Naive thymus-derived CD8-positive, alpha-beta T cell (primary cell): ENCODE results near the gene PROP1. TPM values are rescaled to one million over a fixed set of nuclear protein-coding genes. Genes with fewer than 3 reads are reported as not detected.
"Not testable (repeated sequence)": the region's sequence is repeated elsewhere in the genome, so short reads cannot be mapped to it uniquely, and the experiment has no call there.

ENCODE experiments used
- ATAC-seq, 2 donors: fragments of 150-1000 bp; cut with Tn5 transposase in 1 of 2; sonication (Bioruptor Pico), chemical (Tn5 transposase) in 1 of 2; 1 replicate in 1 of 2; 2 replicates in 1 of 2; pipeline ENCODE4 v1.10.0; 2021; ENCODE audit warnings: mild to moderate bottlenecking in 2 of 2, moderate library complexity in 2 of 2
- POLR2A ChIA-PET: fragments of 350-600 bp; sonication (Branson Sonifier 250); formaldehyde crosslinking; loops from one replicate; lab custom pipeline; 2021; ENCODE audit warnings: antibody characterized with exemption; lab: Charles Lee
- DNase-seq, 10 donors: peaks; one replicate each; pipeline versions ENCODE4 v3.0.0 to v3.0.0-alpha.2; 2020 to 2022
- H3K27ac Mint-ChIP-seq, 10 donors: one replicate each; pipeline ENCODE4 v1.8.0; 2020 to 2022; ENCODE audit warnings: mild to moderate bottlenecking in 10 of 10, mixed read lengths in 10 of 10, moderate library complexity in 4 of 10, inconsistent platforms in 1 of 10
- H3K27me3 Mint-ChIP-seq, 5 donors: one replicate each; pipeline ENCODE4 v1.8.0; 2021 to 2022; ENCODE audit warnings: mixed read lengths in 5 of 5
- H3K36me3 Mint-ChIP-seq, 3 donors: one replicate each; pipeline ENCODE4 v1.8.0; 2020 to 2022; ENCODE audit warnings: mixed read lengths in 3 of 3, mild to moderate bottlenecking in 2 of 3, inconsistent platforms in 1 of 3
- H3K4me1 Mint-ChIP-seq, 4 donors: one replicate each; pipeline ENCODE4 v1.8.0; 2021 to 2022; ENCODE audit warnings: mixed read lengths in 4 of 4
- H3K4me3 Mint-ChIP-seq, 10 donors: one replicate each; pipeline ENCODE4 v1.8.0; 2020 to 2022; ENCODE audit warnings: mild to moderate bottlenecking in 10 of 10, mixed read lengths in 10 of 10, moderate library complexity in 6 of 10, inconsistent platforms in 1 of 10
- H3K9me3 Mint-ChIP-seq, 9 donors: one replicate each; pipeline ENCODE4 v1.8.0; 2020 to 2022; ENCODE audit warnings: mixed read lengths in 9 of 9, mild to moderate bottlenecking in 3 of 9, inconsistent platforms in 1 of 9, moderate library complexity in 1 of 9
- polyA plus RNA-seq, 3 donors: library from polyadenylated mRNA; unstranded; fragments of 300-500 nt; fragmentation: Illumina TruSeq; gene quantifications; one replicate each; pipeline ENCODE4 v1.2.3, GENCODE V29; 2021
- total RNA-seq, 8 experiments: library from RNA in 2 of 8; stranded (reverse) in 2 of 8; gene quantifications; one replicate each; pipeline ENCODE4 v1.2.3 and lab custom pipeline; 2021 to 2026

Gene PROP1
- total and polyA plus RNA-seq, 5 experiments from 2014 or later = not detected

GRCh38 chr5:177977600-177977999, 18.4 kb downstream of the PROP1 start:
- Mint-ChIP-seq H3K36me3 (peaks cover 0 to 10% (median 3%) of the 10 kb centered on the region in 3 donors), H3K9me3 (peaks cover 0 to 14% (median 0%) of the 10 kb centered on the region in 9 donors), H3K4me1 (peaks cover 0 to 16% (median 7%) of the 10 kb centered on the region in 4 donors), H3K27me3 (peaks cover 6 to 24% (median 18%) of the 10 kb centered on the region in 5 donors)
- POLR2A ChIA-PET, H3K27ac Mint-ChIP-seq, ATAC-seq, DNase-seq, H3K4me3 Mint-ChIP-seq: not testable (repeated sequence)

GRCh38 chr5:177973066-177973635, 22.9 kb downstream of the PROP1 start:
- POLR2A ChIA-PET = interaction anchor here (0.5 kb wide), 1 partner anchor 160 kb away, joined by 4 read pairs; no protein-coding TSS in a partner anchor
- Mint-ChIP-seq H3K4me1 (peaks cover 0 to 3% (median 0%) of the 10 kb centered on the region in 4 donors), H3K27ac (no peak overlapping the region), H3K36me3 (peaks cover 0 to 10% (median 3%) of the 10 kb centered on the region in 3 donors), H3K4me3 (no peak overlapping the region), H3K9me3 (peaks cover 0 to 26% (median 3%) of the 10 kb centered on the region in 9 donors), H3K27me3 (peaks cover 0 to 13% (median 3%) of the 10 kb centered on the region in 5 donors)
- ATAC-seq = no peak
- no peak for DNase-seq

GRCh38 chr5:177972613-177973012, 23.4 kb downstream of the PROP1 start:
- no peak for ATAC-seq
- H3K27me3 Mint-ChIP-seq = peaks cover 0 to 13% (median 3%) of the 10 kb centered on the region in 5 donors
- DNase-seq = no peak
- H3K4me1 Mint-ChIP-seq = peaks cover 0 to 3% (median 0%) of the 10 kb centered on the region in 4 donors
- no peak overlapping the region for H3K27ac Mint-ChIP-seq
- peaks cover 0 to 26% (median 3%) of the 10 kb centered on the region in 9 donors for H3K9me3 Mint-ChIP-seq
- no peak overlapping the region for H3K4me3 Mint-ChIP-seq
- POLR2A ChIA-PET = no interaction called here
- H3K36me3 Mint-ChIP-seq = peaks cover 0 to 10% (median 3%) of the 10 kb centered on the region in 3 donors

GRCh38 chr5:177972014-177972413, 24.0 kb downstream of the PROP1 start:
- H3K4me3 Mint-ChIP-seq, DNase-seq, ATAC-seq, H3K27ac Mint-ChIP-seq, H3K4me1 Mint-ChIP-seq, POLR2A ChIA-PET: not testable (repeated sequence)
- Mint-ChIP-seq H3K36me3 (peaks cover 0 to 10% (median 3%) of the 10 kb centered on the region in 3 donors), H3K27me3 (peaks cover 0 to 13% (median 3%) of the 10 kb centered on the region in 5 donors), H3K9me3 (peaks cover 0 to 26% (median 3%) of the 10 kb centered on the region in 9 donors)

DNA sequence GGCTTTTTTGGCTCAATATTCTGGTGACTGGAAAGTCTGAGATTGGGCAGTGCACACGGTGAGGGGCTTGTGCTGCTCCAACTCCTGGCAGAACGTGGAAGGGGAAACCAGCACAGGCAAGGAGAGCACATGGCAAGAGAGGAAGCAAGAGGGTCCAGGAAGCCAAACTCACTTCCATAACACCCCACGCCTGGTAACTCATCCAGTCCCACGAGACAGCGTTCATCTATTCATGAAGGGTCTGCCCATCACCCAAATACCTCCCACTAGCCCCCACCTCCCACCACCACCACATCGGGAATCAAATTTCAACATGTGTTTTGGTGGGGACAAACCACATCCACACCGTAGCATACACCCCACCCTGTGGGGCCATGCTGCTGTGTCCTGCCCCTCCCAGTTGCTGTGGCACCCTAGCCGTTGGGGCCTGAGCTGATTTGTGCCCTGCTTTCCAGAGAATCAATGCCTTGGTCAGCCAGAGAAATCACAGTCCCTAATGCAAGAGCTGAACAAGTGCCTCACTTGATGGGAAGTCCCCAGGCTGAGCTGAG, 27.3 kb downstream of the PROP1 start:
- Mint-ChIP-seq H3K27ac (peak overlapping the region in 1 of 10 donors; percentile 72), H3K27me3 (peaks cover 0 to 6% (median 3%) of the 10 kb centered on the region in 5 donors), H3K4me1 (peaks cover 0 to 3% (median 0%) of the 10 kb centered on the region in 4 donors), H3K36me3 (no peaks in the 10 kb centered on the region), H3K9me3 (peaks cover 0 to 14% (median 0%) of the 10 kb centered on the region in 9 donors), H3K4me3 (no peak overlapping the region)
- ATAC-seq (no peak), DNase-seq (no peak)
- POLR2A ChIA-PET = interaction anchor here (0.6 kb wide), 1 partner anchor 235 kb away, joined by 3 read pairs; no protein-coding TSS in a partner anchor

DNA sequence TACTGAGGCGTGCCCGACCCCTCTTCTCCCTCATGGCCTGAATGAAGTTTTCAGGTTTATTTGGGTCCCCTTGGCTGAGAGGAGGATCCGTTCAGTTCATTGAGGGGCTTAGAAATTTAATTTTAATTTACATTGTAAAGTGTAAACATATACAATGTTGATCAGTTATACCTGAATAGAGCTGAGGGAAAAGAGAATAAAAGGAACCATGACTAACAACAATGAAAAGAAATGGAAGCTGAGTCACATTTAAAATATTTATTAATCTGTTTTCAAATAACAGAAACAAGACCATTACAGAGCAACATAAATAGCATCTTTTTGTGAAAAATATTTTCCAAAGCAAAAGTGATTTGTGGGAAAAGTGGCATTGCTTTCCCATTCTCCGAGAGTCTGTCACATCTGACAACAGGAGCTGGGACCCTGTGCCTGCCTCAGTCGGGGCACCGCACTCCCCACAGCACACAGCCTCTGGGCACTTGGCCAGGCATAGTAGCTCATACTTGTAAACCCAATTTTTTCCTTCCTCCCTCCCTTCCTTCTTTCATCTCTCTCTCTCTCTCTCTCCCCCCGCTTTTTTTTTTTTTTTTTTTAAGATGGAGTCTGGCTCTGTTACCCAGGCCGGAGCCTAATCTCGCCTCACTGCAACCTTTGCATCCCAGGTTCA, 28.7 kb downstream of the PROP1 start:
- POLR2A ChIA-PET = no interaction called here
- DNase-seq = no peak
- H3K36me3 Mint-ChIP-seq = peaks cover 0 to 8% (median 0%) of the 10 kb centered on the region in 3 donors
- H3K4me3 Mint-ChIP-seq = no peak overlapping the region
- H3K9me3 Mint-ChIP-seq = peaks cover 0 to 14% (median 0%) of the 10 kb centered on the region in 9 donors
- H3K27ac Mint-ChIP-seq = peak overlapping the region in 1 of 10 donors; percentile 40
- peaks cover 0 to 3% (median 0%) of the 10 kb centered on the region in 4 donors for H3K4me1 Mint-ChIP-seq
- no peak for ATAC-seq
- H3K27me3 Mint-ChIP-seq = peaks cover 0 to 4% (median 3%) of the 10 kb centered on the region in 5 donors

DNA sequence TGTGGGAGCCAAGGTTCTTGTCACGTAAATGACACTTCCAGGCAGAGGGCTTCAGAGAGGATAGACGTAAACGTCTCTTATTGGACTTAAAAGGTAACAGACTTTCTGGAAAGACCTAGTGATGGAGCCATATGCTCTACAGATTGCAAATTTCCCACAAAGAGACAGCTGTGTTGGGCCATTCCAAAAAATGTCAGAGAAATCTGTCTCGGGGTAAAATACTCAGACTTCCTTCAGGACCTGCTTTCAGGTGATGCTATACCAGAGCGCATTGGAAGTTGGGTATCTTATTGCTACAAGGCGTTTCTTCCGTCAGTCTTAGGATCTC, 29.2 kb downstream of the PROP1 start:
- Mint-ChIP-seq H3K4me1 (peaks cover 0 to 3% (median 0%) of the 10 kb centered on the region in 4 donors), H3K27me3 (peaks cover 0 to 4% (median 3%) of the 10 kb centered on the region in 5 donors), H3K36me3 (peaks cover 0 to 8% (median 0%) of the 10 kb centered on the region in 3 donors), H3K4me3 (no peak overlapping the region), H3K9me3 (peaks cover 0 to 14% (median 0%) of the 10 kb centered on the region in 9 donors), H3K27ac (no peak overlapping the region)
- DNase-seq (no peak), ATAC-seq (no peak)
- POLR2A ChIA-PET = no interaction called here

DNA sequence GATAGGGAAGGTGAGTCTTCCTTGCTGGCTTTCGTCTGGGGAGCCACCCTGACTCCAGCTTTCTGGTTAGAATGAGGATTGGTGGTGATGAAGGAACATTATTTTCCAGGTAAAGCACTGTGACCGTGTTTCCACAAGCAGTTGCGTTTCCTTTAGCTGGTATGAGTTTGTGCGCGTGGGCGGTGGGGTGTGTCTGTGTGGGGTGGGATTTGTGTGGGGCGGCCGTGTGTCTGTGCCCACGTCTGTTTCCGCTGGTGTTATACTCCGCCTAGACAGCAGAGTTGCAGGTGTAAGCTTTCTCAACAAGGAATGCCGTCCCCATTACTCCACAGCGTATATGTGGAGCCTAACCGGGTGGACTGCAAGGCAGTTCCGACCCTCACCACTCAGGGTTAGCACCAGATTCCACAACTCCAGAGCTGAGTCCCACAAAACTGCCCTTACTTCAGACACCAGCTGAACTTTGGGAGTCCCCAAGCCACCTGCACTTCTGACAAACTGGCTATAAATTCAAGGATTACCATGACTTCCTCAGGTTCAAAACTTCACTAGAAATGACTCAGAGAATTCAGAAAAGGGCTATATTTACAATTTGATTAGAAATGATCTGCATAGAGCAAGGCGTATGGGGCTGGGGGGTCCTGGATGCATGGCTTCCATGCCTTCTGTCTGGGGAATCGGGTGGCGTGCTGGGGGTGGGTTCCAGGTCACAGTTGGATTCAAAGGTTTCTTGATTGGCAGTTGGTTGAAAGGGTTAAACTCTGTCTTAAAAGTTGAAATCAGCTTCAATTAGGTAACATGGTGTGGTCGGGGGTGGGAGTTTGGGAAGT, 29.8 kb downstream of the PROP1 start:
- Mint-ChIP-seq H3K4me3 (peak overlapping the region in 3 of 10 donors; percentile 30 to 73 (median 43)), H3K9me3 (peaks cover 0 to 9% (median 0%) of the 10 kb centered on the region in 9 donors), H3K27ac (peak overlapping the region in 1 of 10 donors; percentile 57), H3K4me1 (no peaks in the 10 kb centered on the region), H3K36me3 (peaks cover 0 to 8% (median 0%) of the 10 kb centered on the region in 3 donors), H3K27me3 (peaks cover 0 to 2% (median 0%) of the 10 kb centered on the region in 5 donors)
- no peak for ATAC-seq
- no peak for DNase-seq
- POLR2A ChIA-PET = no interaction called here

DNA sequence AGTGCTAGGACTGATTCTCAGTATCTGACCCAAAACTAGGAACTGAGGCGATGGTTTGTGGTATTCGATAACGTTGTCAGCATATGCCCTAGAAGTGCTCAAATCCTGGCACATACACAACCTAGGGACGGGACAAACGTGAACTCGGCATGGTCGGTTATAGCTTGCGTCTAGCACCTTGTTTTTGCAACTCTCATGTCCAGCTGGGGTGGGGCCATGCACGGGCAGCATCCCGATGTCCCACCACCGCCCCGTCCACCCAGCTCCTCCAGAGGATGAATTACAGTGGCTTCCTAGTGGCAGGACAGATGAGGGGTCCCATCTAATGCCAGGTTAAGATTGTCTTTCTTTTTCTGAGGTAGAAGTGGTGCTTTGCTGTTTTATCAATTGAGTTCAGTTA, 31.6 kb downstream of the PROP1 start:
- DNase-seq = no peak
- H3K27me3 Mint-ChIP-seq = no peaks in the 10 kb centered on the region
- peaks cover 0 to 18% (median 0%) of the 10 kb centered on the region in 3 donors for H3K36me3 Mint-ChIP-seq
- no peaks in the 10 kb centered on the region for H3K9me3 Mint-ChIP-seq
- no peak overlapping the region for H3K27ac Mint-ChIP-seq
- H3K4me3 Mint-ChIP-seq = no peak overlapping the region
- H3K4me1 Mint-ChIP-seq = peaks cover 0 to 6% (median 0%) of the 10 kb centered on the region in 4 donors
- POLR2A ChIA-PET = no interaction called here
- ATAC-seq = no peak

GRCh38 chr5:177963966-177964365, 32.1 kb downstream of the PROP1 start:
- no peak overlapping the region for H3K4me3 Mint-ChIP-seq
- no peaks in the 10 kb centered on the region for H3K27me3 Mint-ChIP-seq
- H3K4me1 Mint-ChIP-seq = peaks cover 0 to 6% (median 0%) of the 10 kb centered on the region in 4 donors
- no peak for DNase-seq
- H3K27ac Mint-ChIP-seq = no peak overlapping the region
- ATAC-seq = no peak
- POLR2A ChIA-PET = no interaction called here
- H3K9me3 Mint-ChIP-seq = no peaks in the 10 kb centered on the region
- H3K36me3 Mint-ChIP-seq = peaks cover 0 to 21% (median 0%) of the 10 kb centered on the region in 3 donors

DNA sequence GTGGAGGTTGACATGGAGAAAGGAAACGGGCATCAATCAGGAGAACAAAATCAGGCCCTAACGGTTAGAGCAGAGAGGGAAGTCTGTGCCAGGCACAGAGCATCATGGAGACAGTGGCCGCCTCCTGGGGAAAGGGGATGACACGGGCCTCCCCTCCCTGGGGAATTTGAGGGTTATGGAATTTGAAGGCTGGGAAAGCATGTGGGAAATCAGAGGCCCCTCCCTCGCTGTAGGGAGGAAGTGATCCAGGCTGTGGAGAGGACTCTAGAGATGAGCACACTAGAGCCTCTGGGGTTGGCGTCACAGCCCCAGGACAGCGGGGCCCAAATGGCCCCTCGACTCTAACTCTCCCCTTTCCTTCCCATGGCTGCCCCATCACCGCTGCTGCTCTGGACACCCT, 36.7 kb downstream of the PROP1 start:
- POLR2A ChIA-PET = no interaction called here
- Mint-ChIP-seq H3K9me3 (no peaks in the 10 kb centered on the region), H3K27me3 (no peaks in the 10 kb centered on the region), H3K4me1 (peaks cover 0 to 6% (median 0%) of the 10 kb centered on the region in 4 donors), H3K36me3 (peaks cover 0 to 44% (median 10%) of the 10 kb centered on the region in 3 donors), H3K27ac (peak overlapping the region in 4 of 10 donors; percentile 22 to 81 (median 54)), H3K4me3 (no peak overlapping the region)
- no peak for DNase-seq
- ATAC-seq = no peak

GRCh38 chr5:177958696-177959095, 37.3 kb downstream of the PROP1 start:
- no peaks in the 10 kb centered on the region for H3K9me3 Mint-ChIP-seq
- ATAC-seq (no peak), DNase-seq (no peak)
- POLR2A ChIA-PET = no interaction called here
- H3K4me1 Mint-ChIP-seq = peaks cover 0 to 6% (median 0%) of the 10 kb centered on the region in 4 donors
- no peaks in the 10 kb centered on the region for H3K27me3 Mint-ChIP-seq
- peak overlapping the region in 2 of 10 donors; percentile 22 to 57 for H3K27ac Mint-ChIP-seq
- no peak overlapping the region for H3K4me3 Mint-ChIP-seq
- H3K36me3 Mint-ChIP-seq = peaks cover 0 to 47% (median 10%) of the 10 kb centered on the region in 3 donors
